ENCODE results near the gene NEAT1. TPM values are rescaled to one million over a fixed set of nuclear protein-coding genes. Genes with fewer than 3 reads are reported as not detected.
A peak's percentile ranks its signal among the peaks of the same experiment; 100 is the strongest.

NEAT1 gene
- total and polyA plus RNA-seq, 2 experiments from 2014 or later: 4.2 to 11.3 TPM

- peak in 1 of 2 donors; percentile 56 for DNase-seq (ENCODE audit: low read depth in 1 of 2, low spot score in 1 of 2)
- Histone ChIP-seq H3K9me3 (ENCODE audit: low read depth) (no peaks in the 10 kb centered on the region), H3K27ac (peak overlapping the region; percentile 100), H3K4me1 (ENCODE audit: low read depth) (peaks cover 81% of the 10 kb centered on the region), H3K4me3 (no peak overlapping the region), H3K27me3 (no peaks in the 10 kb centered on the region), H3K36me3 (no peaks in the 10 kb centered on the region)
- TF ChIP-seq CTCF (IDR thresholded peaks at IDR 0.05; ENCODE audit: low read depth, low read length): no peak
Observed at GRCh38 chr11:65489706-65490320, 67.2 kb downstream of the NEAT1 start.

- no peak for TF ChIP-seq CTCF (IDR thresholded peaks at IDR 0.05; ENCODE audit: low read depth, low read length)
- Histone ChIP-seq H3K4me1 (ENCODE audit: low read depth) (peaks cover 76% of the 10 kb centered on the region), H3K36me3 (no peaks in the 10 kb centered on the region), H3K27me3 (no peaks in the 10 kb centered on the region), H3K9me3 (ENCODE audit: low read depth) (no peaks in the 10 kb centered on the region), H3K4me3 (no peak overlapping the region), H3K27ac (peak overlapping the region; percentile 100)
- DNase-seq (ENCODE audit: low read depth in 1 of 2, low spot score in 1 of 2): peak in 1 of 2 donors; percentile 42
Observed at GRCh38 chr11:65491163-65491465, 68.5 kb downstream of the NEAT1 start.

- DNase-seq (ENCODE audit: low read depth in 1 of 2, low spot score in 1 of 2): peak in 1 of 2 donors; percentile 88
- Histone ChIP-seq H3K4me1 (ENCODE audit: low read depth) (peaks cover 77% of the 10 kb centered on the region), H3K4me3 (no peak overlapping the region), H3K9me3 (ENCODE audit: low read depth) (no peaks in the 10 kb centered on the region), H3K36me3 (no peaks in the 10 kb centered on the region), H3K27ac (peak overlapping the region; percentile 100), H3K27me3 (no peaks in the 10 kb centered on the region)
- no peak for TF ChIP-seq CTCF (IDR thresholded peaks at IDR 0.05; ENCODE audit: low read depth, low read length)
Observed at GRCh38 chr11:65491614-65492386, 69.2 kb downstream of the NEAT1 start.

- TF ChIP-seq CTCF (IDR thresholded peaks at IDR 0.05; ENCODE audit: low read depth, low read length): no peak
- H3K27ac ChIP-seq: peak overlapping the region; percentile 100
- peaks cover 75% of the 10 kb centered on the region for H3K4me1 ChIP-seq (ENCODE audit: low read depth)
Observed at GRCh38 chr11:65492387-65492636, 69.7 kb downstream of the NEAT1 start.

GRCh38 chr11:65492637-65493366 is 70.2 kb downstream of the NEAT1 start:
- peaks cover 74% of the 10 kb centered on the region for H3K4me1 ChIP-seq (ENCODE audit: low read depth)
- H3K27ac ChIP-seq: peak overlapping the region; percentile 100
- peaks cover 1% of the 10 kb centered on the region for H3K36me3 ChIP-seq
- no peaks in the 10 kb centered on the region for H3K9me3 ChIP-seq (ENCODE audit: low read depth)
- no peak for TF ChIP-seq CTCF (IDR thresholded peaks at IDR 0.05; ENCODE audit: low read depth, low read length)
- no peaks in the 10 kb centered on the region for H3K27me3 ChIP-seq
- H3K4me3 ChIP-seq: no peak overlapping the region
- peak in 1 of 2 donors; percentile 94 for DNase-seq (ENCODE audit: low read depth in 1 of 2, low spot score in 1 of 2)

More at GRCh38 chr11:65492387-65492636, 69.7 kb downstream of the NEAT1 start:
- Histone ChIP-seq H3K9me3 (ENCODE audit: low read depth) (no peaks in the 10 kb centered on the region), H3K27me3 (no peaks in the 10 kb centered on the region), H3K4me3 (no peak overlapping the region), H3K36me3 (no peaks in the 10 kb centered on the region)
- DNase-seq (ENCODE audit: low read depth in 1 of 2, low spot score in 1 of 2): no peak

Measured in cardiac muscle cell (in vitro differentiated cells and primary cell).